Astrocyte (in vitro differentiated cells and primary cell): ENCODE measurements around the gene FFAR1. TPM values are rescaled to one million over a fixed set of nuclear protein-coding genes. Genes with fewer than 3 reads are reported as not detected.

ENCODE experiments used
- DNase-seq: peaks from one replicate; pipeline ENCODE4 v3.0.0-alpha.2; 2010; ENCODE audit warnings: low read depth
- FAIRE-seq: peaks from 2 replicates; lab custom pipeline; 2011; peaks lifted over from hg19 to GRCh38; lab: Jason Lieb, UNC
- H2AFZ ChIP-seq: 2 replicates; pipeline ENCODE4 v1.6.0; 2012; ENCODE audit warnings: low read depth, low read length, inconsistent platforms
- H3K27ac ChIP-seq: 2 replicates; pipeline ENCODE4 v1.5.1; 2011; ENCODE audit warnings: low read depth, low read length, inconsistent platforms
- H3K27me3 ChIP-seq: 2 replicates; pipeline ENCODE4 v1.6.0; 2011; ENCODE audit warnings: low read length, inconsistent platforms; ENCODE audit not compliant: insufficient read depth
- H3K36me3 ChIP-seq: 2 replicates; pipeline ENCODE4 v1.5.1; 2011; ENCODE audit warnings: low read length, inconsistent platforms; ENCODE audit not compliant: insufficient read depth
- H3K4me1 ChIP-seq: 2 replicates; pipeline ENCODE4 v1.5.1; 2011; ENCODE audit warnings: low read length, inconsistent platforms; ENCODE audit not compliant: insufficient read depth
- H3K4me2 ChIP-seq: 2 replicates; pipeline ENCODE4 v1.6.0; 2012; ENCODE audit warnings: low read length, inconsistent platforms
- H3K4me3 ChIP-seq: 2 replicates; pipeline ENCODE4 v1.5.1; 2011; ENCODE audit warnings: low read depth, mild to moderate bottlenecking, low read length, inconsistent platforms; ENCODE audit not compliant: insufficient read depth
- H3K79me2 ChIP-seq: 2 replicates; pipeline ENCODE4 v1.6.0; 2012; ENCODE audit warnings: mild to moderate bottlenecking, low read length, inconsistent platforms; ENCODE audit not compliant: insufficient read depth
- H3K9ac ChIP-seq: 2 replicates; pipeline ENCODE4 v1.6.0; 2012; ENCODE audit warnings: mild to moderate bottlenecking, low read length, inconsistent platforms
- H3K9me3 ChIP-seq: 2 replicates; pipeline ENCODE4 v1.5.1; 2012; ENCODE audit warnings: low read depth, mild to moderate bottlenecking, low read length, inconsistent platforms; ENCODE audit not compliant: insufficient read depth
- H4K20me1 ChIP-seq: 2 replicates; pipeline ENCODE4 v1.6.0; 2012; ENCODE audit warnings: low read length, inconsistent platforms; ENCODE audit not compliant: insufficient read depth
- H3K27ac Mint-ChIP-seq: one replicate; pipeline ENCODE4 v1.8.0; 2021; ENCODE audit warnings: mild to moderate bottlenecking, mixed read lengths; ENCODE audit not compliant: unreplicated experiment
- H3K27me3 Mint-ChIP-seq: one replicate; pipeline ENCODE4 v1.8.0; 2021; ENCODE audit warnings: low read depth, mixed read lengths; ENCODE audit not compliant: unreplicated experiment
- H3K36me3 Mint-ChIP-seq: one replicate; pipeline ENCODE4 v1.8.0; 2021; ENCODE audit warnings: low read depth, mixed read lengths; ENCODE audit not compliant: unreplicated experiment
- H3K4me1 Mint-ChIP-seq: one replicate; pipeline ENCODE4 v1.8.0; 2021; ENCODE audit warnings: low read depth, mixed read lengths; ENCODE audit not compliant: unreplicated experiment
- H3K4me3 Mint-ChIP-seq: one replicate; pipeline ENCODE4 v1.8.0; 2021; ENCODE audit warnings: mild to moderate bottlenecking, moderate library complexity, mixed read lengths; ENCODE audit not compliant: unreplicated experiment
- H3K9me3 Mint-ChIP-seq: one replicate; pipeline ENCODE4 v1.8.0; 2021; ENCODE audit warnings: mild to moderate bottlenecking, mixed read lengths; ENCODE audit not compliant: unreplicated experiment
- EZH2 ChIP-seq: IDR thresholded peaks from 2 replicates; pipeline ENCODE4 v1.6.1; 2012; ENCODE audit warnings: mild to moderate bottlenecking, low read length, inconsistent platforms; ENCODE audit not compliant: insufficient read depth
- total RNA-seq: library from RNA; stranded (reverse); gene quantifications from 2 replicates; pipeline ENCODE4 v1.2.1, GENCODE V29; 2021
- TF ChIP-seq, protein P1 (sequence below): IDR thresholded peaks from 2 replicates; pipeline ENCODE4 v1.5.1; 2011; ENCODE audit warnings: low read depth, mild to moderate bottlenecking, inconsistent platforms, low read length, moderate library complexity; ENCODE audit not compliant: insufficient read depth

The FFAR1 gene
- total RNA-seq, 1 donor from 2014 or later: not detected

DNA sequence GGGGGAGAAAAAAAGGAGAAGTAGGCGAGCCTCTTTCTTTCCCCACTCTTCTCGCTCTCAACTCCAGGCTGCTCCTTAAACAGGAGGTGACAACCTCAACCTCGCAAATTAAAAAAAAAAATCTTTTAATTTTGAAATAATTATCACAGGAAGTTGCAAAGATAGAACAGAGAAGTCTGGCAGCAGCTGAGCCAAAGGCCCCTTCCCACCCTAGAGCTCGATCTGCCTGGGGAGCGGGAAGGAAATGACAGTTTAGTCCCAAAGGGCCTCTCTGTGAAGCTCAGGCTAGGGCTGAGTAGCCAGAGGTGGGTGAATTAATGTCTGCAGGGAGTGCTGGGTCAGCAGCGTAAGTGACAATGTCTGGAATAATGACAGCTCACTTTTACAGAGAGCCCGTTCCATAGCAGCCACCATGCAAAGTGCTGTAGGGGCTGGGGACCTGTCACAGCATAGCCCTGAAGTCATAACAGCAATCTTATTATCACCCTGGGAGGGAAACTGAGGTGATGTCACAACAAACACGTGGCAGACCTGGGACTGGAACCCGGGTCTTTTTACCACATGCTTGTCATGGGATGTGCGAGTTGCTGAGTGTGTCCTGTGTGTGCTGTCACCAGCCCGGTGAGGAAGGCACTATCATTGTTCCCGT lies 27.5 kb upstream of the FFAR1 start:
- H3K9me3 ChIP-seq: peaks cover 2% of the 10 kb centered on the region
- H3K4me3 ChIP-seq: no peak overlapping the region
- H2AFZ ChIP-seq: no peak overlapping the region
- no peak for TF ChIP-seq EZH2
- TF ChIP-seq, protein P1, sequence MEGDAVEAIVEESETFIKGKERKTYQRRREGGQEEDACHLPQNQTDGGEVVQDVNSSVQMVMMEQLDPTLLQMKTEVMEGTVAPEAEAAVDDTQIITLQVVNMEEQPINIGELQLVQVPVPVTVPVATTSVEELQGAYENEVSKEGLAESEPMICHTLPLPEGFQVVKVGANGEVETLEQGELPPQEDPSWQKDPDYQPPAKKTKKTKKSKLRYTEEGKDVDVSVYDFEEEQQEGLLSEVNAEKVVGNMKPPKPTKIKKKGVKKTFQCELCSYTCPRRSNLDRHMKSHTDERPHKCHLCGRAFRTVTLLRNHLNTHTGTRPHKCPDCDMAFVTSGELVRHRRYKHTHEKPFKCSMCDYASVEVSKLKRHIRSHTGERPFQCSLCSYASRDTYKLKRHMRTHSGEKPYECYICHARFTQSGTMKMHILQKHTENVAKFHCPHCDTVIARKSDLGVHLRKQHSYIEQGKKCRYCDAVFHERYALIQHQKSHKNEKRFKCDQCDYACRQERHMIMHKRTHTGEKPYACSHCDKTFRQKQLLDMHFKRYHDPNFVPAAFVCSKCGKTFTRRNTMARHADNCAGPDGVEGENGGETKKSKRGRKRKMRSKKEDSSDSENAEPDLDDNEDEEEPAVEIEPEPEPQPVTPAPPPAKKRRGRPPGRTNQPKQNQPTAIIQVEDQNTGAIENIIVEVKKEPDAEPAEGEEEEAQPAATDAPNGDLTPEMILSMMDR: no peak
- H4K20me1 ChIP-seq: no peaks in the 10 kb centered on the region
- Mint-ChIP-seq H3K27me3 (peaks cover 18% of the 10 kb centered on the region), H3K4me1 (peaks cover 5% of the 10 kb centered on the region), H3K4me3 (no peak overlapping the region), H3K27ac (no peak overlapping the region), H3K36me3 (no peaks in the 10 kb centered on the region), H3K9me3 (peaks cover 3% of the 10 kb centered on the region)
- H3K27me3 ChIP-seq: no peaks in the 10 kb centered on the region
- no peaks in the 10 kb centered on the region for H3K79me2 ChIP-seq
- no peaks in the 10 kb centered on the region for H3K36me3 ChIP-seq
- H3K27ac ChIP-seq: no peak overlapping the region
- H3K4me2 ChIP-seq: no peak overlapping the region
- H3K4me1 ChIP-seq: peaks cover 7% of the 10 kb centered on the region
- no peak overlapping the region for H3K9ac ChIP-seq
- DNase-seq: no peak
- no peak for FAIRE-seq

DNA sequence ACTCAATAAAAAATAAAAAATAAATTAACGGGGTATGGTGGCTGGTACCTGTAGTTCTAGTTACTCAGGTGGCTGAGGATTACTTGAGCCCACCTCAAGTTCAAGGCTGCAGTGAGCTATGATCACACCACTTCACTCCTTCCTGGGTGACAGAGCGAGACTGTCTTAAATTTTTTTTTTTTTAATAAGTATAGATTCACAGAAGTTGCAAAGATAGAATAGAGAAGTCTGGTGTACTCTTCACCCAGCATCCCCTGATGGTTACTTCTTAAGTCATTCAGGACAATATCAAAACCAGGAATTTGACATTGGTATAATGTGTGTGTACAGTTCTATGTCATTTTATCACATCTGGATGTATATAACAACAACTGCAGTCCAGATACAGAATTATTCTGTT lies 26.4 kb upstream of the FFAR1 start:
- no peak overlapping the region for H3K4me2 ChIP-seq
- peaks cover 2% of the 10 kb centered on the region for H3K9me3 ChIP-seq
- H3K9me3 Mint-ChIP-seq: peaks cover 3% of the 10 kb centered on the region
- H4K20me1 ChIP-seq: no peaks in the 10 kb centered on the region
- TF ChIP-seq, protein P1: no peak
- no peak for TF ChIP-seq EZH2
- no peak overlapping the region for H3K9ac ChIP-seq
- H3K27ac Mint-ChIP-seq: no peak overlapping the region
- H3K4me1 Mint-ChIP-seq: peaks cover 5% of the 10 kb centered on the region
- no peaks in the 10 kb centered on the region for H3K36me3 ChIP-seq
- FAIRE-seq (no peak), DNase-seq (no peak)
- no peaks in the 10 kb centered on the region for H3K36me3 Mint-ChIP-seq
- H3K27me3 ChIP-seq: no peaks in the 10 kb centered on the region
- no peaks in the 10 kb centered on the region for H3K79me2 ChIP-seq
- no peak overlapping the region for H3K4me3 Mint-ChIP-seq
- H3K27me3 Mint-ChIP-seq: peaks cover 17% of the 10 kb centered on the region
- H3K4me1 ChIP-seq: peaks cover 7% of the 10 kb centered on the region
- H2AFZ ChIP-seq: no peak overlapping the region
- H3K4me3 ChIP-seq: no peak overlapping the region
- no peak overlapping the region for H3K27ac ChIP-seq

DNA sequence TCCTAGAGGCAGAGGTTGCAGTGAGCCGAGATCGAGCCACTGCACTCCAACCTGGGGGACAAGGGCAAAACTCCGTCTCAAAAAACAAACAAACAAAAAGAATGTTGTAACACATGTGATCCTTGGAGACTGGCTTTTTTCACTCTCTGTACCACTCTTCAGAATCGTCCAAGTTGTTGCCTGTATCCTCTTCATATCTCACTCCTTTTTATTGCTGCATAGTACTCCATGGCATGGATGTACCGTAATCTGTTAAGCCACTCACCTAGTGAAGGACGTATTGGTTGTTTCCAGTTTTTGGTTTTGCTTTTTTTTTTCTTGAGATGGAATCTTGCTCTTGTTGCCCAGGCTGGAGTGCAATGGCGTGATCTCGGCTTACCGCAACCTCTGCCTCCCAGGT lies 25.7 kb upstream of the FFAR1 start:
- FAIRE-seq (no peak), DNase-seq (no peak)
- Histone ChIP-seq H3K27me3 (no peaks in the 10 kb centered on the region), H3K9me3 (peaks cover 2% of the 10 kb centered on the region), H3K4me3 (no peak overlapping the region), H3K79me2 (no peaks in the 10 kb centered on the region), H3K27ac (no peak overlapping the region), H4K20me1 (no peaks in the 10 kb centered on the region), H2AFZ (no peak overlapping the region), H3K9ac (no peak overlapping the region), H3K36me3 (no peaks in the 10 kb centered on the region), H3K4me1 (peaks cover 7% of the 10 kb centered on the region), H3K4me2 (no peak overlapping the region)
- no peaks in the 10 kb centered on the region for H3K36me3 Mint-ChIP-seq
- peaks cover 3% of the 10 kb centered on the region for H3K9me3 Mint-ChIP-seq
- peaks cover 14% of the 10 kb centered on the region for H3K27me3 Mint-ChIP-seq
- H3K27ac Mint-ChIP-seq: no peak overlapping the region
- TF ChIP-seq, protein P1: no peak
- TF ChIP-seq EZH2: no peak
- H3K4me1 Mint-ChIP-seq: peaks cover 5% of the 10 kb centered on the region
- no peak overlapping the region for H3K4me3 Mint-ChIP-seq
